ENCODE measurements around the gene AGPAT4.
"Not testable (repeated sequence)": the region's sequence is repeated elsewhere in the genome, so short reads cannot be mapped to it uniquely, and the experiment has no call there.

Gene AGPAT4

DNA sequence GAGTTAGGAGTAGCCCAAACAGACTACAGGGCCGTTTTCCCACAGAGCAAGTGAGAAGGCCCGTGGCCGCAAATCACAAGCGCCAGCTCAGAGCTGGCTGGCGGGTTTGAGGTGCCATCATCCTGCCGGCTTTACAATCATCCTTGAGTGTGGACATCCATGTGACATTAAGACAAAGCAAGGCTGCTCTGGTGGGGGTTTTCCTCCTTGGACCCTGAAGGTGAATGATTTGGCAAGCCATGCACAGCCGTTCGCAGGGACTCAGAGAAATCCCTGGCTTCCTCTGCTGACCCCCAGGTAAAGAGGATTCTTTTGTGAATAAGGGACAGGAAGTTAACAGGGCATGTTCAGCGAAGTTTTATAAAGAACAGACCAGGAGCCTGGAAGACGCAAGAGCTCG, 137.2 kb downstream of the AGPAT4 start:
- DNase-seq, result no peak

DNA sequence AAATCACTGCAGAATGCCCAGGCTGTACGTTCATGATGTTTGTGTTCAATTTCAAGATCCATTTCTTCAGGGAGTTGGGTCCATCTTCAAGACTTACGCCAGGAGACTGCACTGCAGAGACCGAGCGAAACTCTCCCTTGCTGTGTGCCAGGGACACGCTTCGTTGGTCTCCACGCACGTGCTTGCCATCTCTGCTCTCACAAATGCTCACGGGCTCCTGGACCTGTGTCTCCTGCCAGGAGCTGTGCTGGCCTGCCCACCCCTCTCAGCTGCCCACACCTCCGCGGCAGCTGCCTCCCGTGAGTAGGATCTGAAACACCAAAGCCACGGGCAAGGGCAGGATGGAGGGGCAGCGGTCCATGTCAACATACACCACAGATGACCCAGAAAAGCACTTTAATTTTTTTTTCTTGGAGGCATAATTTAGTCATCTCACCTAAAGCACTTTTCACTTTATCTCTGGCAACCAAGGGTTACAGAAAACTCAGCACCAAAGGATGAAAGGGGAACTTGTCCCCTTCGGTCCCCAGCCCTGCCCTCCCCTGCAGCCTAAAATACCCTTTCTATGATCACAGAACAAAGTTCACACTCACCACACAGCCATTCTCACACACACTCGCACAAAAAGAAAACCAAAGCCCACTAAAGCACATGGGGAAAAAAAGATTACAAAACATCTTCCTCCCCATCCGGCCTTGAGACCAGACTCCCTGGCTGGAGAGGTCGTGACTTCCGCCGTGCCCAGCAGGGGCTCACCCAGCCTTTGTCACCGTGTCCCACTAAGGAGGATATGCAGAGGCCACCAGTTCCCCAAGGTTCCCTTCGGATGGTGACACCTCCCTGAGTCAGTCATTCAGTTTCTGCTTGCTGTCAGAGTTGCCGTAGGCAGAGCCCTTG, 137.9 kb downstream of the AGPAT4 start:
- no peak for DNase-seq

DNA sequence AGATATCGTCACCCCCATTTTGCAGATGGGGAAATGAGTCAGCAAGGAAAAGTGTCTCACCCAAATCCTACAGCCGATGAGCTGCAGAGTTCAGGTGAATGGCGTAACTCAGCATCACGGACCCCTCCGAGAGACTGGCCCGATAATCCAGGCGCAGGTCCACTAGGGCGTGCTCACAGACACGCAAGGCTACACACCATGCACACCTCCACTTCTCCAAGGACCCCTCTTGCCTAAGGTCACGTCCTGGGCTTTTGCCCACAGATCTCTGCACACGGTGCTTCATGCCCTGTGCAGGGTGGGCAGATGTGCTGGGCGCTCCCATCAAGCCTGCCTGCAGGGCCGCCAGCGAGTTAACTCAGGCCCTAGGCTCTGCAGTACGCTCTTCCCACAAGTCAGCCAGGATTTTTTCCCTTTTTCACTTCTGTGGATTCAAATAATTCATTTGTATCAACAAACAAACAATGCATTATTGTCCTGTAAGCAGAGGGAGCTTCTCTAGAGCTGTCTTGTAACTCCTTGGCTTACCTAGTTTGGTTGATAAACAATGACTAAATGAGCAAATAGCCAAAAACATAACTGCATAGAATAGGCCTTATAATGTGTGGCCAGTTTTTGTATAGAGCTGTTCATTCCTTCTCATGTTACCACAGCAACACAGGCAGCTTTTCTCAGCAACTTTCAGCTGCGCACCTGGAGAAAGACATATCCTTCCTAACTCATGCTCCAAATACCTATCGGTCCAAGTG, 139.1 kb downstream of the AGPAT4 start:
- DNase-seq, result no peak

- DNase-seq, result no peak
Observed at GRCh38 chr6:161133963-161134362, 139.9 kb downstream of the AGPAT4 start.

DNA sequence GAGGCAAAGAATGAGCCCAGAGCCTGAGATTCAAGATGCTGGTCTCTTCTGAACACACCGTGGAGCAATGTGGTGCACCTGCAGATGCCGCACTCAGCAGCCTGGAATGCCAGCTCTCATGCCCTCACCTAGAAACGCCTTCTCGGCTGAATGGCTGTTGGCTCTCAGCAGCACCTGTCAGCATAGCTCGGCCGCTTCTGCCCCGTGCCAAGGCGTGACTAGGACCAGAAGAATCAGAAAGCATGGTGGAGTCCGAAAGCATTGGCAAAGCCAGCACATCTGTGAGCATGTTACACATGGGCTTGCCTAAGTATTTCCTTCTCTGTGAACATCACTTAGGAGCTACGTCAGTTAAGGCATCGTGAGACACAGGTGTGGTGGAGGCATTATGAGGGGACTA, 141.5 kb downstream of the AGPAT4 start:
- no peak for DNase-seq

DNA sequence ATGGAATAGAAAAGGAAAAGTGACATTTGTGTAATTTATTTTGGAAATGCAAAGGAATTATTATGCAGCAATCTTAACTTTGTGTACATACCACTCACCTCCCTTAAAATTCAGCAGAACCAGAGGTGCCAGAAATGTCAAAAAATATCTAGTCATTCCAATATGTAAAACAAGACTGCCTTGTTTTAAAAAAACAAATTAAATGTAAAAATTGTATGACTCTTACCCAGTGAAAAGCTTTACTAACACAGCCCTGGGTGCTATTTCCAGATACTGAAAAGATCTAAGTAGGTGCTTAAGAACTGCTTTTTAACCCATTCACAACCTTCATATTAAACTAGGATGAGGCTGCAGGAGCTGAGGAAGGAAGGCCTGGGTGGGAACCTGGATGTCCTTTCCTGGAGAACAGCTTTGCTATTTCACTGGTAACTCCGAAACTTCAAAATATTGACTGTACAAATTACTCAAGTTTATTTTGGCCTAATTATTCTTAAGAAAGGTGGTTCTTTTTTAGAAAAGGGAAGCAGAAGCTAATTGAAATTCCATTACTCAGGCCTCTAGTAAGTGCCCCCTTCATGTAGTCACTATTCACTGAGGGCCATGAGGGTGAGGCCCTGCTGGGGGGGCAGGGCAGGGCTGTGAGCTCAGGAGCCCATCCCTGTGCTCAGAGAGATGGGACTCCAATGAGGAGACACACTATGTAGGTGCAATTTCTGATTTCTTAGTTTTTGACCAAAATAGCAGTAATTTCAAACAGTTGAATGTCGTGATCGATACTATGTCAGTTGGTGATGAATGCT, 142.7 kb downstream of the AGPAT4 start:
- no peak for DNase-seq

- DNase-seq, result no peak
Observed at GRCh38 chr6:161130541-161130940, 143.3 kb downstream of the AGPAT4 start.

- DNase-seq, result no peak
Observed at GRCh38 chr6:161128680-161129196, 145.1 kb downstream of the AGPAT4 start.

GRCh38 chr6:161128230-161128629, 145.6 kb downstream of the AGPAT4 start:
- no peak for DNase-seq

DNA sequence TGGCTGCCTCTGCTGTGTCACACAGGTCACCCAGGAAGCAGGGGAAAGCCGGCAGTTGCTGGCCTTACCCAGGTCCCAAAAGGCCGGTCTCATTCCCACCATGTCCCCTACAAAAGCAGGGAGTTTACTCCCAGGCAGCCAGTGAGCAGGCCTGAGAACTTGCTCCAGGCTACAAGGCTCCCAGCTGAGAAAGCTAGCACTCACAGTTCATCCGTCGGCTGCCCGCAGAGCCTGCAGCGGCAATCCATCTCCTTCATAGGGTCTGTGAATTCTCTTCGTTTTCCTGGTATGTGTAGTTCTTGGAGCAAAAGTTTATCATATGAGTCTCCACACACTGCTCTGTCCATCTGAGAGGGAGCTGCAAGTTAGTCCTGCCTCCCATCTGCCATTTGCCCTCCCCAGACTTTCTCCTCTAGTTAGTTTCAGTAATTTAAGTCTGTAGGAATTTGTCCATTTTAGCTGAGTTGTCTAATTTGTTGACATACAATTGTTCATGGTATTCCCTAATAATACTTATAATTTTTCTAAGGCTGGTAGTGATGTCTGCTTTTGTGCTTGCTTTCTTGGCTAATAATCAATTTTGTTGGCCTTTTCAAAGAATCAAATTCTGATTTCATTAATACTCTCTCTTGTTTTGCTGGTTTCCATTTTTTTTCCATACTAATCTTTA, 146.7 kb downstream of the AGPAT4 start:
- DNase-seq, result no peak

DNA sequence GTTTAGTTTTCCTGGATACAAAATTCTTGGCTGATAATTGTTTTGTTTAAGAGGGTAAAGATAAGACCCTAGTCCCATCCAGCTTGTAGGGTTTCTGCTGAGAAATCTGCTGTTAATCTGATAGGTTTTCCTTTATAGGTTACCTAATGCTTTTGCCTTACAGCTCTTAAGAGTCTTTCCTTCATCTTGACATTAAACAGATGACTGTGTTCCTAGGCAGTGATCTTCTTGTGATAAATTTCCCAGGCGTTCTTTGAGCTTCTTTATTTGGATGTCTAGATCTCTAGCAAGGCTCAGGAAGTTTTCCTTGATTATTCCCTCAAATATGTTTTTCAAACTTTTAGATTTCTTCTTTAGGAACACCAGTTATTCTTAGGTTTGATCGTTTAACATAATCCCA, 148.3 kb downstream of the AGPAT4 start:
- no peak for DNase-seq

- DNase-seq, result not testable (repeated sequence)
Observed at GRCh38 chr6:161123319-161123718, 150.5 kb downstream of the AGPAT4 start.

- no peak for DNase-seq
Observed at GRCh38 chr6:161117942-161118341, 155.9 kb downstream of the AGPAT4 start.

- no peak for DNase-seq
Observed at GRCh38 chr6:161117308-161117707, 156.6 kb downstream of the AGPAT4 start.

DNA sequence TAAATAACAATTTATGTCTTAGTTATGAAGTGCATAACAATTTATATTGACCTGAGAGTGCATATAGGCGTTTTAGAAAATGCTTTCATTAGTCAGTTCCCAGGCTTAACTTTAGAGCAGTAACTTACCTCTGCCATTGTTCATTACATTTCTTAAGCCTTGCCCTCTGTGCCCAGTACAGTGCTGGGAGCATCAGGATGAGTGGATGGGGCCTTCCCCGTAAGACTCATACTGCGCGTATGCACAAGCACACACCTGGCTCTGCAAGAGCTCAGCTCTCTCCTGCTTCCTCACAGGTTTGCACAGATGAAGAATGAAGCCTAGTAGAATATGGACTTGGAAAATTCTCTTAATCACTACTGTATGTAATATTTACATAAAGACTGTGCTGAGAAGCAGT, 157.3 kb downstream of the AGPAT4 start:
- DNase-seq, result no peak

DNA sequence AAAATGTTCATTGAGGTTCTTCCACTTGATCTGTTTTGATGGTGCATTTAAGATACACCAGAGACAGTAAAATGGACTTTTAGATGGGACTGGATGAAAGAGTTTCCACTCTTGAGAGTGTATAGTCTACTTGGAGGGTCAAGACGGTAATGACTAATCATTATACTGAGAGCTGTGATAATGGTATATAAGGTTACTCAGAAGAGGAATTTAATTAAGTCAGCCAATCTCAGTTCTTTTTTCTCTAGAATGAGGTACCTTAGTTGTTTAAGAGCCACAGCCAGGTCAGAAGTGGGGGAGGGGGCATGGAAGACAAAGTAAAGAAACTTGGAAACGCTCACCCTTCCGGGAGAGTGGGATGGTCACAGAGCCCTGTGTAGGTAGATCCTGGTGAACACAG, 158.4 kb downstream of the AGPAT4 start:
- DNase-seq, result no peak

DNA sequence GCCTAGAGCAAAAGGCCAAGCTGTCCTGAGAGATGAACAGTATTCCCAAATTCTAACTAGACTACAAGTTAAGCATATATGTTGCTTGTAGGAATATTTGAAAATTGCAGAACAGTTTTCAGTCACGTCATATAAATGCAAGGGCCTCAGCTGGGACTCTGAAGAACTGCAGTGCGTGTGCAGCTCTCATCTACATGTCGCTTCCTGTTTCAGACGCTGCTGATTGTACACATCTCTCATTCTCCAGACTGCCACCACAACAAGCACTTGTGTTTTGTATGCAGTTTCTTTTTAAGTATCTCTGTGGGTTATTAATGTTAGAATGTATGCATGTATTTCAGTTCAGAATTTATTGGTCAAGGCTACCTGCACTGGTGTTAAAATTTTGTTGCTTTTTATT, 162.6 kb downstream of the AGPAT4 start:
- no peak for DNase-seq

DNA sequence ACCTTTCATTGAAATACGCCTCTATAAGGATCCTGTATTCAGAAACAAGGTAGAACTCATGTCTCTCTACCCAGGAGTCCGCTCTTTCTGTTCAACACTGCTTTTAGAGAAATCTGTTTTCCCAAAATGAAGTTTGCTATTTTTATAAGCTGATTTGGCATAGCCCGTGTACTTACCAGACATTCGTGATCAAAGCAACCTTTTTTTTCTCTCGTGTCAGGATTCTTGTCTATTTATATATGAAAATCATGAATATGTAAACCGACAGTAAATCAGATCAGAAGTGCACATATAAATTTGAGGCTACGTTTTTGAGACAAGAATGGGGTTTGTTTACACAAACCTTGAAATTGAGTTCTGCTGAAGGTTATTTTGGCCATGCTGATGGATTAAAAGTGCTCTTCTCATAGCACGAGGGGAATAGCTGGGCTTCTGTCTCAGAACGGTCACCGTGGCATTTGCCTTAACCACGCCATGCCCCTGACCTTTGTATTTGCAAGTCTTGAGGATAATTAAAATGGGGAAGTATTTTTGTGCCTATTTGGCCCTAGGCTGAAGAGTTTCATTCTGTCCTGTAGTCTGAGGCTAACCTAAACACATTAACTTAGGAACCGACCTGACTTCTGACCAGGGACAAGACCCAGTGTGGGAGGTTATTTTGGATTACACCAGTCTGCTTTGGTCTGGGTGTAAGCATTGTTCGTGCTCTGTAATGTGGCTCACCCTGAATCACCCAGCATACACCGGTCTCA, 163.7 kb downstream of the AGPAT4 start:
- no peak for DNase-seq

- no peak for DNase-seq
Observed at GRCh38 chr6:161109366-161109765, 164.5 kb downstream of the AGPAT4 start.

GRCh38 chr6:161108916-161109315, 164.9 kb downstream of the AGPAT4 start:
- no peak for DNase-seq

- DNase-seq, result no peak
Observed at GRCh38 chr6:161107779-161108730, 165.8 kb downstream of the AGPAT4 start.

Data from NCI-H2081 treated with DMSO at 0.1 percent for 48 hours (cell line).